Ovary (tissue), 9 donors: ENCODE measurements around the gene CBFB. TPM values are rescaled to one million over a fixed set of nuclear protein-coding genes. Genes with fewer than 3 reads are reported as not detected.
"Not testable (repeated sequence)": the region's sequence is repeated elsewhere in the genome, so short reads cannot be mapped to it uniquely, and the experiment has no call there.

Experiments
- DNase-seq, 5 donors: peaks; one replicate each; pipeline ENCODE4 v3.0.0-alpha.2; 2019 to 2020
- H3K27ac ChIP-seq, 2 donors: fragments of 200-600 bp; one replicate each; pipeline versions ENCODE4 v1.5.1 to v1.8.0; 2019 to 2022
- H3K27me3 ChIP-seq: fragments of 200-600 bp; one replicate; pipeline ENCODE4 v1.8.0; 2022
- H3K36me3 ChIP-seq: fragments of 200-600 bp; sonication (generic); one replicate; pipeline ENCODE4 v1.5.1; 2019
- H3K4me1 ChIP-seq: one replicate; pipeline ENCODE4 v1.8.1; 2013; ENCODE audit warnings: mild to moderate bottlenecking, moderate library complexity; ENCODE audit not compliant: insufficient read depth
- H3K4me3 ChIP-seq: fragments of 200-600 bp; sonication (generic); one replicate; pipeline ENCODE4 v1.5.1; 2017
- H3K9me3 ChIP-seq, 2 donors: fragments of 200-600 bp in 1 of 2; sonication (generic) in 1 of 2; one replicate each; pipeline versions ENCODE4 v1.5.1 to v1.8.1; 2013 to 2019; ENCODE audit warnings: mild to moderate bottlenecking in 1 of 2, moderate library complexity in 1 of 2
- CTCF ChIP-seq, 3 donors: fragments of 450-650 bp in 2 of 3; fragments of 200-600 bp in 1 of 3; IDR thresholded peaks; one replicate each; pipeline versions ENCODE4 v1.5.1 to v1.8.0; 2016 to 2022; ENCODE audit warnings: antibody characterized with exemption in 3 of 3, mild to moderate bottlenecking in 1 of 3
- EP300 ChIP-seq: sonication (generic); formaldehyde crosslinking; IDR thresholded peaks from one replicate; pipeline ENCODE4 v1.6.1; 2017; ENCODE audit warnings: antibody characterized with exemption
- POLR2A ChIP-seq: fragments of 450-650 bp; IDR thresholded peaks from one replicate; pipeline ENCODE4 v1.6.1; 2017; ENCODE audit warnings: antibody characterized with exemption, mild to moderate bottlenecking, moderate library complexity
- WGBS, 3 donors: extraction: QIAGEN DNeasy Blood & Tissue Kit in 1 of 3; methylation state at CpG; one replicate each; pipeline versions ENCODE4 v1.1.5 to v1.1.7; 2013 to 2017; 5-methylcytosine and 5-hydroxymethylcytosine counted together
- intact Hi-C, 4 donors: fragments of 100-400 bp; cut with DNase I; formaldehyde crosslinking; loops; one replicate each; pipeline versions ENCODE4 v1.11.0 to v1.15.1; 2022 to 2023
- polyA plus RNA-seq, 2 donors: library from polyadenylated mRNA; stranded (reverse); fragments of 200-250 nt in 1 of 2; fragments of 350-450 nt in 1 of 2; fragmentation: Illumina TruSeq in 1 of 2; extraction: RNeasy Lipid Tissue Mini Kit (QIAGEN cat#74804) in 1 of 2; gene quantifications; one replicate each; pipeline ENCODE4 v1.2.3, GENCODE V29; 2013 to 2014
- total RNA-seq, 7 donors: library from RNA; depleted of rRNA in 2 of 7; stranded (reverse); fragments of >200 nt in 2 of 7; fragmentation: NEBNext Ultra II Directional in 3 of 7; extraction: Animal tissue kit (Norgen Biotek cat#: 25700) in 3 of 7; gene quantifications; one replicate each; pipeline versions ENCODE4 v1.1.0 to v1.2.4, GENCODE V29; 2016 to 2023
- donor health status: DM: no; HTN: no; CAD: no; lungs with moderate emphysema.
- donor health status: DM: no; HTN: no; CAD: no.
- donor health status: Bipolar disorder and iron deficiency.
- donor health status: DM: yes; HTN: yes; CAD: no.
- donor health status: DM: no; HTN: no; CAD: no.
- donor health status: DM: yes; HTN: yes; CAD: no.

The CBFB gene
- total and polyA plus RNA-seq, 9 donors = 19.2 to 58.3 (median 46.7) TPM

GRCh38 chr16:67117716-67118115 lies 88.8 kb downstream of the CBFB start:
- DNase-seq = no peak
- no peak overlapping the region for H3K27ac ChIP-seq
- H3K27me3 ChIP-seq = no peaks in the 10 kb centered on the region
- no peaks in the 10 kb centered on the region for H3K9me3 ChIP-seq
- TF ChIP-seq CTCF (IDR thresholded peaks at IDR 0.05) (no peak), EP300 (no peak), POLR2A (no peak)
- intact Hi-C loops = no loop called here
- no peak overlapping the region for H3K4me3 ChIP-seq
- no peaks in the 10 kb centered on the region for H3K4me1 ChIP-seq
- H3K36me3 ChIP-seq = no peaks in the 10 kb centered on the region
- 96 to 98% (median 96%) methylated on average over 9 of the region's 9 CpGs for WGBS, 3 donors

GRCh38 chr16:67120025-67120424 lies 91.1 kb downstream of the CBFB start:
- no peak overlapping the region for H3K4me3 ChIP-seq
- H3K36me3 ChIP-seq = no peaks in the 10 kb centered on the region
- TF ChIP-seq EP300 (no peak), CTCF (IDR thresholded peaks at IDR 0.05) (no peak), POLR2A (no peak)
- intact Hi-C loops = no loop called here
- WGBS, 3 donors = 78 to 79% (median 78%) methylated on average over 5 of the region's 5 CpGs
- no peaks in the 10 kb centered on the region for H3K27me3 ChIP-seq
- no peaks in the 10 kb centered on the region for H3K4me1 ChIP-seq
- DNase-seq = no peak
- no peak overlapping the region for H3K27ac ChIP-seq
- H3K9me3 ChIP-seq = no peaks in the 10 kb centered on the region

GRCh38 chr16:67122799-67123198 lies 93.8 kb downstream of the CBFB start:
- H3K36me3 ChIP-seq, H3K27ac ChIP-seq, intact Hi-C loops, H3K4me3 ChIP-seq, DNase-seq, H3K27me3 ChIP-seq, H3K9me3 ChIP-seq, H3K4me1 ChIP-seq: not testable (repeated sequence)
- 96 to 97% (median 96%) methylated on average over 5 of the region's 5 CpGs for WGBS, 3 donors

GRCh38 chr16:67128417-67128816 lies 99.5 kb downstream of the CBFB start:
- no peak for TF ChIP-seq EP300
- TF ChIP-seq CTCF (IDR thresholded peaks at IDR 0.05) = no peak
- no peak for TF ChIP-seq POLR2A
- H3K4me3 ChIP-seq = no peak overlapping the region
- intact Hi-C loops = no loop called here
- H3K36me3 ChIP-seq = no peaks in the 10 kb centered on the region
- no peak for DNase-seq
- H3K27ac ChIP-seq = no peak overlapping the region
- H3K4me1 ChIP-seq = no peaks in the 10 kb centered on the region
- H3K9me3 ChIP-seq = no peaks in the 10 kb centered on the region
- no peaks in the 10 kb centered on the region for H3K27me3 ChIP-seq

- 78 to 87% (median 84%) methylated on average over 3 of the region's 3 CpGs for WGBS, 3 donors
- intact Hi-C loops = no loop called here
- no peaks in the 10 kb centered on the region for H3K9me3 ChIP-seq
- H3K36me3 ChIP-seq = no peaks in the 10 kb centered on the region
- no peak overlapping the region for H3K27ac ChIP-seq
- DNase-seq = no peak
- H3K4me3 ChIP-seq = no peak overlapping the region
- H3K4me1 ChIP-seq = no peaks in the 10 kb centered on the region
- TF ChIP-seq POLR2A (no peak), CTCF (IDR thresholded peaks at IDR 0.05) (no peak), EP300 (no peak)
- H3K27me3 ChIP-seq = no peaks in the 10 kb centered on the region
These were observed 99.9 kb downstream of the CBFB start for GRCh38 chr16:67128887-67129286.
